Measurements from ENCODE around the gene DPM2.

The DPM2 gene

GRCh38 chr9:127982912-127983311, 45.3 kb upstream of the DPM2 start:
- Histone ChIP-seq H3K4ac (ENCODE audit: low read depth, low read length) (no peak overlapping the region), H3K9ac (ENCODE audit: low read length) (no peak overlapping the region), H2AK5ac (ENCODE audit: low read length) (peak overlapping the region; percentile 17), H4K8ac (ENCODE audit: low read depth, low read length) (no peak overlapping the region), H3K36me3 (ENCODE audit: control insufficient read depth in 1 of 2, insufficient read depth in 2 of 2, low read length in 2 of 2) (no peaks in the 10 kb centered on the region), H2BK120ac (ENCODE audit: insufficient read depth, low read length, poor library complexity) (no peak overlapping the region), H2BK5ac (ENCODE audit: low read depth, low read length, poor library complexity) (peak overlapping the region; percentile 5), H2BK12ac (ENCODE audit: low read length) (peak overlapping the region; percentile 34), H3K9me3 (ENCODE audit: insufficient read depth, low read depth, low read length) (no peaks in the 10 kb centered on the region), H3K23ac (ENCODE audit: low read length) (no peak overlapping the region), H2AFZ (ENCODE audit: insufficient read depth, low read length, poor library complexity) (no peak overlapping the region), H3K4me3 (ENCODE audit: low read depth, low read length) (no peak overlapping the region), H3K27ac (ENCODE audit: low read depth, low read length) (no peak overlapping the region), H3K27me3 (ENCODE audit: insufficient read depth, low read length) (no peaks in the 10 kb centered on the region), H3K14ac (ENCODE audit: low read length) (peak overlapping the region; percentile 43), H3K4me2 (ENCODE audit: low read length) (no peak overlapping the region), H4K91ac (ENCODE audit: low read depth, low read length) (peak overlapping the region; percentile 47), H4K12ac (ENCODE audit: low read depth, low read length) (no peak overlapping the region), H3K79me2 (ENCODE audit: control insufficient read depth, insufficient read depth, low read length, poor library complexity) (peaks cover 26% of the 10 kb centered on the region), H3K18ac (ENCODE audit: low read length) (no peak overlapping the region), H3K79me1 (ENCODE audit: low read length) (peaks cover 19% of the 10 kb centered on the region), H3K4me1 (ENCODE audit: control insufficient read depth in 1 of 2, insufficient read depth in 2 of 2, low read length in 2 of 2) (peaks cover 15 to 22% of the 10 kb centered on the region in 2 experiments)
- no CpG with 5 or more reads among the region's 1 CpG for WGBS (ENCODE audit: extremely low coverage, insufficient coverage, insufficient read length)
- no peak for DNase-seq

GRCh38 chr9:127981559-127982121, 44.0 kb upstream of the DPM2 start:
- Histone ChIP-seq H3K27ac (ENCODE audit: low read depth, low read length) (peak overlapping the region; percentile 90), H4K8ac (ENCODE audit: low read depth, low read length) (peak overlapping the region; percentile 84), H3K79me2 (ENCODE audit: control insufficient read depth, insufficient read depth, low read length, poor library complexity) (peaks cover 38% of the 10 kb centered on the region), H3K9me3 (ENCODE audit: insufficient read depth, low read depth, low read length) (no peaks in the 10 kb centered on the region), H3K23ac (ENCODE audit: low read length) (no peak overlapping the region), H2AK5ac (ENCODE audit: low read length) (peak overlapping the region; percentile 97), H2BK5ac (ENCODE audit: low read depth, low read length, poor library complexity) (peak overlapping the region; percentile 93), H4K91ac (ENCODE audit: low read depth, low read length) (peak overlapping the region; percentile 84), H4K12ac (ENCODE audit: low read depth, low read length) (peak overlapping the region; percentile 55), H3K36me3 (ENCODE audit: control insufficient read depth in 1 of 2, insufficient read depth in 2 of 2, low read length in 2 of 2) (peaks cover 2 to 4% of the 10 kb centered on the region in 2 experiments), H3K14ac (ENCODE audit: low read length) (peak overlapping the region; percentile 75), H3K4me2 (ENCODE audit: low read length) (peak overlapping the region; percentile 76), H3K4me3 (ENCODE audit: low read depth, low read length) (peak overlapping the region; percentile 5), H3K4ac (ENCODE audit: low read depth, low read length) (peak overlapping the region; percentile 45), H3K9ac (ENCODE audit: low read length) (peak overlapping the region; percentile 3), H3K18ac (ENCODE audit: low read length) (peak overlapping the region; percentile 63), H3K79me1 (ENCODE audit: low read length) (peaks cover 19% of the 10 kb centered on the region), H2AFZ (ENCODE audit: insufficient read depth, low read length, poor library complexity) (peak overlapping the region; percentile 90), H3K4me1 (ENCODE audit: control insufficient read depth in 1 of 2, insufficient read depth in 2 of 2, low read length in 2 of 2) (peaks cover 25 to 33% of the 10 kb centered on the region in 2 experiments), H2BK12ac (ENCODE audit: low read length) (peak overlapping the region; percentile 26), H2BK120ac (ENCODE audit: insufficient read depth, low read length, poor library complexity) (peak overlapping the region; percentile 89), H3K27me3 (ENCODE audit: insufficient read depth, low read length) (no peaks in the 10 kb centered on the region)
- no peak for DNase-seq
- no CpG with 5 or more reads among the region's 11 CpGs for WGBS (ENCODE audit: extremely low coverage, insufficient coverage, insufficient read length)

GRCh38 chr9:127980706-127981558, 43.3 kb upstream of the DPM2 start, which contains the start of gene EEIG1:
TSS of gene EEIG1 (minus strand) at chr9:127980989. CDS start at chr9:127980137, 852 bp downstream.
- Histone ChIP-seq H2AFZ (ENCODE audit: insufficient read depth, low read length, poor library complexity) (peak within 1 kb of the TSS; percentile 90), H3K4me3 (ENCODE audit: low read depth, low read length) (peak within 1 kb of the TSS; percentile 85), H2BK12ac (ENCODE audit: low read length) (peak within 1 kb of the TSS; percentile 26), H2BK5ac (ENCODE audit: low read depth, low read length, poor library complexity) (peak within 1 kb of the TSS; percentile 93), H3K14ac (ENCODE audit: low read length) (peak within 1 kb of the TSS; percentile 80), H3K4me1 (ENCODE audit: control insufficient read depth in 1 of 2, insufficient read depth in 2 of 2, low read length in 2 of 2) (peaks cover 26 to 33% of the 10 kb centered on the region in 2 experiments), H3K23ac (ENCODE audit: low read length) (no peak within 1 kb of the TSS), H3K4ac (ENCODE audit: low read depth, low read length) (peak within 1 kb of the TSS; percentile 77), H4K8ac (ENCODE audit: low read depth, low read length) (peak within 1 kb of the TSS; percentile 84), H2AK5ac (ENCODE audit: low read length) (peak within 1 kb of the TSS; percentile 97), H4K12ac (ENCODE audit: low read depth, low read length) (peak within 1 kb of the TSS; percentile 55), H3K27ac (ENCODE audit: low read depth, low read length) (peak within 1 kb of the TSS; percentile 91), H3K4me2 (ENCODE audit: low read length) (peak within 1 kb of the TSS; percentile 86), H4K91ac (ENCODE audit: low read depth, low read length) (peak within 1 kb of the TSS; percentile 84), H3K79me1 (ENCODE audit: low read length) (peaks cover 19% of the 10 kb centered on the region), H2BK120ac (ENCODE audit: insufficient read depth, low read length, poor library complexity) (peak within 1 kb of the TSS; percentile 89), H3K27me3 (ENCODE audit: insufficient read depth, low read length) (no peaks in the 10 kb centered on the region), H3K18ac (ENCODE audit: low read length) (peak within 1 kb of the TSS; percentile 81), H3K36me3 (ENCODE audit: control insufficient read depth in 1 of 2, insufficient read depth in 2 of 2, low read length in 2 of 2) (peaks cover 2 to 8% of the 10 kb centered on the region in 2 experiments), H3K9ac (ENCODE audit: low read length) (peak within 1 kb of the TSS; percentile 71), H3K9me3 (ENCODE audit: insufficient read depth, low read depth, low read length) (no peaks in the 10 kb centered on the region), H3K79me2 (ENCODE audit: control insufficient read depth, insufficient read depth, low read length, poor library complexity) (peaks cover 44% of the 10 kb centered on the region)
- peak; percentile 89 to 97 for DNase-seq
- no CpG with 5 or more reads among the region's 93 CpGs for WGBS (ENCODE audit: extremely low coverage, insufficient coverage, insufficient read length)

DNA sequence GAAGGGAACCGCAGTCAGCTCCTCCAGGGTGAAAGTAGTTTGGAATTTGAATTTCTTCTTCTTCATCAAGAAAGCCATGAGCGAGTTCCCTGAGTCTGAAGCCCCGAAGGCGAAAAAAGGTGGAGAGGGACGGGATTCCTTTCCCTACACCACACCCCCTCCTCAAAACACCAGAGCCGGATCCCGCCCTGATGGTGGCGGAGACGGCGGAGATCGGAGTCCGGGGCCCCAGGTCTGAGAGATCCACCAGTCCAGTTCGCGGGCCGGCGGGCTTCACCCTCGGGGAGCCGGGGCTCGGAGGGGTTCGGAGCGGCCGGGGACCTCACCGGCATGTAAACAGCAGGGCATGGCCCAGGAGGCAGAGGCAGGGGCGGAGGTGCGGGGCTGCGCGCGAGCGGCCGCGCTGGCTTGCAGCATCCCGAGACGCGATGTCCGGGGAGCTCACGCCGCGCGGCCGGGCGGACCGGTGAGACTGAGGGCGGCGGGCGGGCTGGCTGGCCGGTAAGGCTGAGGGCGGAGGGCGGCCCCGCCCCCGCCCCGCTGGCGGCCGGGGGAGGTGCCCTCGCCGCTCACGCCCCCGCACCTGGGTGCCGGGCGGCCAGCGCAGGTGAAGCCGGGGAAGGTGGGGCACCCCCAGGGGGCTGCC, 42.5 kb upstream of the DPM2 start:
- Histone ChIP-seq H3K79me1 (ENCODE audit: low read length) (peaks cover 19% of the 10 kb centered on the region), H3K18ac (ENCODE audit: low read length) (peak overlapping the region; percentile 81), H2BK120ac (ENCODE audit: insufficient read depth, low read length, poor library complexity) (peak overlapping the region; percentile 16), H3K4me1 (ENCODE audit: control insufficient read depth in 1 of 2, insufficient read depth in 2 of 2, low read length in 2 of 2) (peaks cover 26 to 37% of the 10 kb centered on the region in 2 experiments), H3K9ac (ENCODE audit: low read length) (peak overlapping the region; percentile 71), H3K9me3 (ENCODE audit: insufficient read depth, low read depth, low read length) (no peaks in the 10 kb centered on the region), H3K4me3 (ENCODE audit: low read depth, low read length) (peak overlapping the region; percentile 85), H3K27me3 (ENCODE audit: insufficient read depth, low read length) (no peaks in the 10 kb centered on the region), H3K36me3 (ENCODE audit: control insufficient read depth in 1 of 2, insufficient read depth in 2 of 2, low read length in 2 of 2) (peaks cover 2 to 8% of the 10 kb centered on the region in 2 experiments), H4K8ac (ENCODE audit: low read depth, low read length) (peak overlapping the region; percentile 70), H3K14ac (ENCODE audit: low read length) (peak overlapping the region; percentile 80), H2AK5ac (ENCODE audit: low read length) (peak overlapping the region; percentile 44), H4K91ac (ENCODE audit: low read depth, low read length) (peak overlapping the region; percentile 36), H3K4me2 (ENCODE audit: low read length) (peak overlapping the region; percentile 86), H2BK12ac (ENCODE audit: low read length) (no peak overlapping the region), H4K12ac (ENCODE audit: low read depth, low read length) (no peak overlapping the region), H3K27ac (ENCODE audit: low read depth, low read length) (peak overlapping the region; percentile 91), H3K23ac (ENCODE audit: low read length) (no peak overlapping the region), H2AFZ (ENCODE audit: insufficient read depth, low read length, poor library complexity) (peak overlapping the region; percentile 50), H3K79me2 (ENCODE audit: control insufficient read depth, insufficient read depth, low read length, poor library complexity) (peaks cover 51% of the 10 kb centered on the region), H2BK5ac (ENCODE audit: low read depth, low read length, poor library complexity) (peak overlapping the region; percentile 76), H3K4ac (ENCODE audit: low read depth, low read length) (peak overlapping the region; percentile 77)
- no CpG with 5 or more reads among the region's 61 CpGs for WGBS (ENCODE audit: extremely low coverage, insufficient coverage, insufficient read length)
- DNase-seq = peak; percentile 55 to 58
